ENCODE results near the gene SPATA31E1. TPM values are rescaled to one million over a fixed set of nuclear protein-coding genes. Genes with fewer than 3 reads are reported as not detected.

The SPATA31E1 gene
- total RNA-seq, 1 donor from 2014 or later: not detected

GRCh38 chr9:87859137-87859536 lies 23.5 kb upstream of the SPATA31E1 start:
- no peak overlapping the region for H3K4me3 ChIP-seq (ENCODE audit: low read depth, low read length)
- no peak for DNase-seq (ENCODE audit: low read depth)
- TF ChIP-seq, protein P1, sequence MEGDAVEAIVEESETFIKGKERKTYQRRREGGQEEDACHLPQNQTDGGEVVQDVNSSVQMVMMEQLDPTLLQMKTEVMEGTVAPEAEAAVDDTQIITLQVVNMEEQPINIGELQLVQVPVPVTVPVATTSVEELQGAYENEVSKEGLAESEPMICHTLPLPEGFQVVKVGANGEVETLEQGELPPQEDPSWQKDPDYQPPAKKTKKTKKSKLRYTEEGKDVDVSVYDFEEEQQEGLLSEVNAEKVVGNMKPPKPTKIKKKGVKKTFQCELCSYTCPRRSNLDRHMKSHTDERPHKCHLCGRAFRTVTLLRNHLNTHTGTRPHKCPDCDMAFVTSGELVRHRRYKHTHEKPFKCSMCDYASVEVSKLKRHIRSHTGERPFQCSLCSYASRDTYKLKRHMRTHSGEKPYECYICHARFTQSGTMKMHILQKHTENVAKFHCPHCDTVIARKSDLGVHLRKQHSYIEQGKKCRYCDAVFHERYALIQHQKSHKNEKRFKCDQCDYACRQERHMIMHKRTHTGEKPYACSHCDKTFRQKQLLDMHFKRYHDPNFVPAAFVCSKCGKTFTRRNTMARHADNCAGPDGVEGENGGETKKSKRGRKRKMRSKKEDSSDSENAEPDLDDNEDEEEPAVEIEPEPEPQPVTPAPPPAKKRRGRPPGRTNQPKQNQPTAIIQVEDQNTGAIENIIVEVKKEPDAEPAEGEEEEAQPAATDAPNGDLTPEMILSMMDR (IDR thresholded peaks at IDR 0.05; ENCODE audit: insufficient read depth, low read length, poor library complexity, severe bottlenecking): no peak
- no peaks in the 10 kb centered on the region for H3K27me3 ChIP-seq (ENCODE audit: control insufficient read depth, insufficient read depth, low read length)
- no peaks in the 10 kb centered on the region for H3K36me3 ChIP-seq (ENCODE audit: control insufficient read depth, insufficient read depth, low read length)

DNA sequence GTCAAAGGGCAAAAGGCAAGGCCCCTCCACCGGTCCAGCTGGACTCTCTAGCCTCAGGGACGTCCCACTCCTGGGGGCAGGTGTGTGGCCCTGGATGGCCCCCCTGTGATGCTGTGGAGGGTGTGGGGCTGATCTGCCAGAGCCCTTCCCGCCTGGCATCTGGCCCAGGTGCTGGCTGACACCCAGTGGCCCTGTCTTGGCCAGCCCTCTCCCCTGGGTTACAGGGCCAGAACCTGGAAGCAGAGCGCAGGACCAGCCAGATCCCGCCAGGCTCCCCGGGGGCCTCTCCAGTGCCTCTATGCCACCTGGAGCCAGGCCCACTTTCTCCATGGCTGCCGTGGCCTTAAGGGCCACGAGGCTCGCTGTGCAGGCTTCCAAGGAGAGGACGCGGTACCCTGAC lies 22.9 kb upstream of the SPATA31E1 start:
- Histone ChIP-seq H3K4me3 (ENCODE audit: low read depth, low read length) (no peak overlapping the region), H3K27me3 (ENCODE audit: control insufficient read depth, insufficient read depth, low read length) (no peaks in the 10 kb centered on the region), H3K36me3 (ENCODE audit: control insufficient read depth, insufficient read depth, low read length) (no peaks in the 10 kb centered on the region)
- DNase-seq (ENCODE audit: low read depth): no peak
- TF ChIP-seq, protein P1 (IDR thresholded peaks at IDR 0.05; ENCODE audit: insufficient read depth, low read length, poor library complexity, severe bottlenecking): no peak

- no peak for DNase-seq (ENCODE audit: low read depth)
- Histone ChIP-seq H3K27me3 (ENCODE audit: control insufficient read depth, insufficient read depth, low read length) (no peaks in the 10 kb centered on the region), H3K36me3 (ENCODE audit: control insufficient read depth, insufficient read depth, low read length) (no peaks in the 10 kb centered on the region), H3K4me3 (ENCODE audit: low read depth, low read length) (no peak overlapping the region)
- TF ChIP-seq, protein P1 (IDR thresholded peaks at IDR 0.05; ENCODE audit: insufficient read depth, low read length, poor library complexity, severe bottlenecking): no peak
Measured at GRCh38 chr9:87861332-87861731, 21.3 kb upstream of the SPATA31E1 start.

DNA sequence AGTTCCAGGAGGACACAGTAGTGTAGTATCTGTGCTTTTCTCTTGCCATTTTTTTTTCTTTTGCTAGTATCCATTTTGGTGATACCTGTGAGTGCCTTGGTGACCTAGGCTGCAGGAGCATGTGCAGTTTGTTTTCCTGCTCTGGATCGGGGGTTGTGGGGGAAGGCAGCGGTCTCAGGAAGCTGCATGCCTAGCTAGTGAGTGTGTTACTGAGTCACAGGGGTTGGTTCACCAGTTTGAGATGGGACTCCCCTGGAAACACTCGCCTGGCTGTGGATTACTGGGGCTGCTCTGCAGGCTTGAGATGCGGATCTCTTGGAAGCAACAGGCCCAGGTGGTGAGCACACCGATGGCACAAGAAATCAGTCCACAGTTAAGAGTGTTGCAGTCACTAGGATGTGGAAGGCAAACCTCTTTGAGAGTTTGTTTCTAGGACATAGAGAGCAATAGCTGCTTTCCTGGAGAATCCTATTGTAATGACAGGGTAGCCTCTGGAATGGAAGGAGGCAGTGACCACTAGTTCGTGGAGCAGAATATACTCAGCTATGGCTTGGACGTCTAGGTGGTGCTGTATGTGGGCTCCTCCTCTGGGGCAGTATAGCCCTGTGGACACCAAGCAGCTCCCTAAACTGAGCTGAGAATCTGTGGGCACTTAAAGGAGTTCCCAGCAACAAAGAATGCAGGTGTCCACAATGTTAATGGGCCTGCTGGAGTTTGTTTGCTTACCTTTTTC lies 20.0 kb upstream of the SPATA31E1 start:
- no peak overlapping the region for H3K4me3 ChIP-seq (ENCODE audit: low read depth, low read length)
- TF ChIP-seq, protein P1 (IDR thresholded peaks at IDR 0.05; ENCODE audit: insufficient read depth, low read length, poor library complexity, severe bottlenecking): no peak

DNA sequence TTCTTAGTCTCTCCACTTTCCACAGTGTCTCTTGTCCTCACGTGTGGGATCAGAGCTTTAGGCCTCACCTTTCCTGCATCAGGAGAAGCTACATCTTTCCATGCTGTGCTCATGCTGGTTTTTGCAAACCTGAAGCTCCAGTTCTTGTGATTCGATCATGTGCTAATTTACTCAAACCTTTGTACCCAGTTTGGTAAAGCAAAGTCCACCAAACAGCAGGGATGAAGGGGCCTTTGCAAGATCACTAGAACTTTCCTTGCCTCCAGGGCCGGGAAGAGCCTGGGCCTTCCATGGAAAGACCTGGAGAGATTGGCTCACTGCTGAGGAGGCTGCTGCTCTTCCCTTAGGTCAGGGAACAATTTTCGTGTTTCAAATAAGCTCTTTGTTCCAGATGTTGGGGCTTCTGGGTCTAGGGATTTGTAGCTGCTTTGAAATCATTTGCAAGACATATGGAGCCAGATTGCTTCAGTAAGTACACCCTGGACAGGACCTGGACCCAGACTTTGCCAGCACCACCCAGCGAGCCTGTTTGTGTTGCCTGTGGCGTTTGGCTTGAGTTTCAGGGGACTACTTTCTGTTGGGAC lies 18.7 kb upstream of the SPATA31E1 start:
- Histone ChIP-seq H3K36me3 (ENCODE audit: control insufficient read depth, insufficient read depth, low read length) (no peaks in the 10 kb centered on the region), H3K4me3 (ENCODE audit: low read depth, low read length) (no peak overlapping the region), H3K27me3 (ENCODE audit: control insufficient read depth, insufficient read depth, low read length) (no peaks in the 10 kb centered on the region)
- DNase-seq (ENCODE audit: low read depth): no peak
- TF ChIP-seq, protein P1 (IDR thresholded peaks at IDR 0.05; ENCODE audit: insufficient read depth, low read length, poor library complexity, severe bottlenecking): no peak

More for the DNA sequence above, 20.0 kb upstream of the SPATA31E1 start:
- no peaks in the 10 kb centered on the region for H3K27me3 ChIP-seq (ENCODE audit: control insufficient read depth, insufficient read depth, low read length)
- H3K36me3 ChIP-seq (ENCODE audit: control insufficient read depth, insufficient read depth, low read length): no peaks in the 10 kb centered on the region
- peak; percentile 71 for DNase-seq (ENCODE audit: low read depth)

All from kidney epithelial cell (primary cell).